Measurements from ENCODE around the gene NCF4.

- TF ChIP-seq ZFX (IDR thresholded peaks at IDR 0.05): no peak
- TF ChIP-seq, protein P1, sequence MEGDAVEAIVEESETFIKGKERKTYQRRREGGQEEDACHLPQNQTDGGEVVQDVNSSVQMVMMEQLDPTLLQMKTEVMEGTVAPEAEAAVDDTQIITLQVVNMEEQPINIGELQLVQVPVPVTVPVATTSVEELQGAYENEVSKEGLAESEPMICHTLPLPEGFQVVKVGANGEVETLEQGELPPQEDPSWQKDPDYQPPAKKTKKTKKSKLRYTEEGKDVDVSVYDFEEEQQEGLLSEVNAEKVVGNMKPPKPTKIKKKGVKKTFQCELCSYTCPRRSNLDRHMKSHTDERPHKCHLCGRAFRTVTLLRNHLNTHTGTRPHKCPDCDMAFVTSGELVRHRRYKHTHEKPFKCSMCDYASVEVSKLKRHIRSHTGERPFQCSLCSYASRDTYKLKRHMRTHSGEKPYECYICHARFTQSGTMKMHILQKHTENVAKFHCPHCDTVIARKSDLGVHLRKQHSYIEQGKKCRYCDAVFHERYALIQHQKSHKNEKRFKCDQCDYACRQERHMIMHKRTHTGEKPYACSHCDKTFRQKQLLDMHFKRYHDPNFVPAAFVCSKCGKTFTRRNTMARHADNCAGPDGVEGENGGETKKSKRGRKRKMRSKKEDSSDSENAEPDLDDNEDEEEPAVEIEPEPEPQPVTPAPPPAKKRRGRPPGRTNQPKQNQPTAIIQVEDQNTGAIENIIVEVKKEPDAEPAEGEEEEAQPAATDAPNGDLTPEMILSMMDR (conservative IDR thresholded peaks at IDR 0.05): no peak
These were observed 13.5 kb downstream of the NCF4 start for GRCh38 chr22:36874309-36874696.

Measured in C4-2B (cell line).